Neuronal stem cell (in vitro differentiated cells): Measurements from ENCODE around the gene OR10A2.

ENCODE experiments used
- DNase-seq: peaks from one replicate; pipeline ENCODE4 v3.0.0-alpha.2; 2013; ENCODE audit warnings: low spot score
- H2AFZ ChIP-seq: one replicate; pipeline ENCODE4 v1.6.1; 2013; ENCODE audit warnings: mild to moderate bottlenecking, low read length, inconsistent platforms
- H2AK5ac ChIP-seq: 2 replicates; pipeline ENCODE4 v1.6.1; 2013; ENCODE audit warnings: low read depth, mild to moderate bottlenecking, inconsistent platforms, low read length, moderate library complexity, mixed read lengths
- H2BK120ac ChIP-seq: 2 replicates; pipeline ENCODE4 v1.6.1; 2013; ENCODE audit warnings: low read depth, mild to moderate bottlenecking, inconsistent platforms, low read length, moderate library complexity, mixed read lengths
- H2BK12ac ChIP-seq: one replicate; pipeline ENCODE4 v1.6.1; 2013; ENCODE audit warnings: low read length, inconsistent platforms
- H2BK15ac ChIP-seq: 2 replicates; pipeline ENCODE4 v1.6.1; 2013; ENCODE audit warnings: mild to moderate bottlenecking, low read length, inconsistent platforms, mixed read lengths
- H2BK5ac ChIP-seq: one replicate; pipeline ENCODE4 v1.6.1; 2013; ENCODE audit warnings: inconsistent platforms, mild to moderate bottlenecking, low read length, moderate library complexity
- H3K14ac ChIP-seq: one replicate; pipeline ENCODE4 v1.6.1; 2013; ENCODE audit warnings: low read length, inconsistent platforms
- H3K18ac ChIP-seq: 2 replicates; pipeline ENCODE4 v1.6.1; 2013; ENCODE audit warnings: low read length, inconsistent platforms
- H3K23ac ChIP-seq: 2 replicates; pipeline ENCODE4 v1.6.1; 2013; ENCODE audit warnings: low read depth, mild to moderate bottlenecking, mixed read lengths, low read length, inconsistent platforms; ENCODE audit not compliant: poor library complexity
- H3K27ac ChIP-seq: replicated peaks from 3 replicates; pipeline ENCODE4 v1.5.1; 2013; ENCODE audit warnings: low read length, inconsistent platforms
- H3K27me3 ChIP-seq, 3 experiments: 2 replicates each; pipeline ENCODE4 v1.6.1; 2013; ENCODE audit warnings: low read length in 3 of 3, mild to moderate bottlenecking in 2 of 3, inconsistent platforms in 1 of 3, low read depth in 1 of 3, mixed read lengths in 1 of 3, moderate library complexity in 1 of 3; ENCODE audit not compliant: control insufficient read depth in 3 of 3, insufficient read depth in 3 of 3
- H3K36me3 ChIP-seq, 2 donors: replicated peaks in 1 of 2; 2 replicates each; pipeline ENCODE4 v1.6.1; 2013; ENCODE audit warnings: low read length in 2 of 2; ENCODE audit not compliant: control insufficient read depth in 2 of 2, insufficient read depth in 2 of 2
- H3K4ac ChIP-seq: 2 replicates; pipeline ENCODE4 v1.6.1; 2013; ENCODE audit warnings: inconsistent platforms, mild to moderate bottlenecking, low read length, moderate library complexity
- H3K4me1 ChIP-seq, 2 donors: 1 replicate in 1 of 2; 2 replicates in 1 of 2; pipeline ENCODE4 v1.6.1; 2013; ENCODE audit warnings: low read length in 2 of 2, low read depth in 1 of 2; ENCODE audit not compliant: control insufficient read depth in 2 of 2, insufficient read depth in 1 of 2
- H3K4me2 ChIP-seq: one replicate; pipeline ENCODE4 v1.6.1; 2013; ENCODE audit warnings: mild to moderate bottlenecking, low read length, inconsistent platforms; ENCODE audit not compliant: insufficient read depth, poor library complexity, severe bottlenecking
- H3K4me3 ChIP-seq, 2 donors: 2 replicates each; pipeline ENCODE4 v1.5.1; 2013; ENCODE audit warnings: low read length in 2 of 2, mild to moderate bottlenecking in 2 of 2, inconsistent platforms in 1 of 2, moderate library complexity in 1 of 2
- H3K79me1 ChIP-seq: one replicate; pipeline ENCODE4 v1.6.1; 2013; ENCODE audit warnings: low read depth, mild to moderate bottlenecking, inconsistent platforms, low read length, moderate library complexity
- H3K9ac ChIP-seq: one replicate; pipeline ENCODE4 v1.6.1; 2013; ENCODE audit warnings: mild to moderate bottlenecking, low read depth, low read length, inconsistent platforms; ENCODE audit not compliant: poor library complexity
- H3K9me3 ChIP-seq, 2 donors: replicated peaks in 1 of 2; 2 replicates each; pipeline versions ENCODE3 to v1.6.1; 2013; ENCODE audit warnings: low read length in 2 of 2, mild to moderate bottlenecking in 2 of 2, inconsistent platforms in 1 of 2, low read depth in 1 of 2, mixed read lengths in 1 of 2, moderate library complexity in 1 of 2; ENCODE audit not compliant: control insufficient read depth in 2 of 2, insufficient read depth in 1 of 2
- H4K8ac ChIP-seq: one replicate; pipeline ENCODE4 v1.6.1; 2013; ENCODE audit warnings: low read depth, mild to moderate bottlenecking, inconsistent platforms, low read length, moderate library complexity
- H4K91ac ChIP-seq: one replicate; pipeline ENCODE4 v1.6.1; 2013; ENCODE audit warnings: low read length, low read depth, mild to moderate bottlenecking, inconsistent platforms; ENCODE audit not compliant: poor library complexity
- WGBS, 2 donors: extraction: QIAGEN DNeasy Blood & Tissue Kit; methylation state at CpG; one replicate each; pipeline ENCODE4 v1.1.7; 2013; ENCODE audit warnings: missing lambda C conversion rate in 2 of 2, mixed read lengths in 1 of 2; ENCODE audit not compliant: insufficient read length in 2 of 2, insufficient replicate concordance in 1 of 2; ENCODE audit errors: extremely low coverage in 2 of 2; 5-methylcytosine and 5-hydroxymethylcytosine counted together

Gene OR10A2

GRCh38 chr11:6888830-6889229, 26.0 kb downstream of the OR10A2 start:
- Histone ChIP-seq H2BK120ac (no peak overlapping the region), H2BK15ac (no peak overlapping the region), H3K4me1 (no peaks in the 10 kb centered on the region), H3K27me3 (no peaks in the 10 kb centered on the region), H3K4me2 (no peak overlapping the region), H3K14ac (no peak overlapping the region), H2BK12ac (no peak overlapping the region), H2AFZ (no peak overlapping the region), H2BK5ac (no peak overlapping the region), H3K9me3 (no peaks in the 10 kb centered on the region), H3K4ac (no peak overlapping the region), H4K8ac (no peak overlapping the region), H3K4me3 (no peak overlapping the region), H3K23ac (no peak overlapping the region), H3K9ac (no peak overlapping the region), H3K36me3 (no peaks in the 10 kb centered on the region), H3K18ac (no peak overlapping the region), H4K91ac (no peak overlapping the region), H2AK5ac (no peak overlapping the region), H3K27ac (no peak overlapping the region), H3K79me1 (no peaks in the 10 kb centered on the region)
- WGBS, 2 donors = no CpG with 5 or more reads among the region's 4 CpGs
- no peak for DNase-seq

DNA sequence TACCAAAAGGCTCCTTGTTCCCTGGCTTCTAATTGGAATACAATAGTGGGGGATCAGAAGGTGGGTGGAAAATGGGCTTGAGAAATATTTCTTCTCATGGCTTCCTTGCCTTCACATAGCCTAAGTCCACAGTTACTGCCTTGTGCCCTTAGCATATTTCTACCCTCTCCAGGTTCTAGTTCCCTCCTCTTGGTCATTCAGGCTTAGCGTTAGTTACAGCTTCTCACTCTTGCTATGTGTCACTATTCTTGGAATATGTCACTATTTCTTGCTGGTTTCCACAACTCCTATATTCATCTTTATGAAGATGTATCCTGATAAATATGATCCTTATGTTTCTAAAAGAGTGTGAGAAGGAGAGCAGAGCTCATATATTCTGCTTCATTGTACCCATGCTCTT, 27.0 kb downstream of the OR10A2 start:
- Histone ChIP-seq H3K36me3 (no peaks in the 10 kb centered on the region), H2BK15ac (no peak overlapping the region), H2BK5ac (no peak overlapping the region), H2BK12ac (no peak overlapping the region), H3K79me1 (no peaks in the 10 kb centered on the region), H3K4me1 (no peaks in the 10 kb centered on the region), H2BK120ac (no peak overlapping the region), H3K27ac (no peak overlapping the region), H3K14ac (no peak overlapping the region), H3K4me3 (no peak overlapping the region), H3K23ac (no peak overlapping the region), H4K91ac (no peak overlapping the region), H3K18ac (no peak overlapping the region), H4K8ac (no peak overlapping the region), H3K9ac (no peak overlapping the region), H3K9me3 (no peaks in the 10 kb centered on the region), H3K4ac (no peak overlapping the region), H3K27me3 (no peaks in the 10 kb centered on the region), H3K4me2 (no peak overlapping the region), H2AK5ac (no peak overlapping the region), H2AFZ (no peak overlapping the region)
- whole genome bisulfite sequencing, 2 donors = no CpG with 5 or more reads among the region's 1 CpG
- no peak for DNase-seq

- Histone ChIP-seq H3K79me1 (no peaks in the 10 kb centered on the region), H3K4me1 (no peaks in the 10 kb centered on the region), H4K8ac (no peak within 1 kb of the TSS), H3K4ac (no peak within 1 kb of the TSS), H3K4me2 (no peak within 1 kb of the TSS), H2BK12ac (no peak within 1 kb of the TSS), H3K14ac (no peak within 1 kb of the TSS), H2BK15ac (no peak within 1 kb of the TSS), H2AK5ac (no peak within 1 kb of the TSS), H3K27ac (no peak within 1 kb of the TSS), H2AFZ (no peak within 1 kb of the TSS), H3K23ac (no peak within 1 kb of the TSS), H2BK5ac (no peak within 1 kb of the TSS), H3K36me3 (no peaks in the 10 kb centered on the region), H3K27me3 (no peaks in the 10 kb centered on the region), H3K9me3 (no peaks in the 10 kb centered on the region), H2BK120ac (no peak within 1 kb of the TSS), H3K9ac (no peak within 1 kb of the TSS), H3K4me3 (no peak within 1 kb of the TSS), H4K91ac (no peak within 1 kb of the TSS), H3K18ac (no peak within 1 kb of the TSS)
- WGBS, 2 donors = no CpG with 5 or more reads among the region's 2 CpGs
- no peak for DNase-seq
Measured at GRCh38 chr11:6892400-6892799, 29.5 kb downstream of the OR10A2 start, which contains the start of gene OR2D2. OR2D2 (minus strand) TSS chr11:6892500; CDS start chr11:6892500, 0 bp downstream.

- Histone ChIP-seq H3K9ac (no peak overlapping the region), H2BK12ac (no peak overlapping the region), H2BK5ac (no peak overlapping the region), H2BK120ac (no peak overlapping the region), H3K14ac (no peak overlapping the region), H3K27ac (no peak overlapping the region), H3K18ac (no peak overlapping the region), H3K4me1 (no peaks in the 10 kb centered on the region), H3K4me2 (no peak overlapping the region), H3K4me3 (no peak overlapping the region), H4K91ac (no peak overlapping the region), H4K8ac (no peak overlapping the region), H3K27me3 (no peaks in the 10 kb centered on the region), H3K9me3 (no peaks in the 10 kb centered on the region), H3K36me3 (no peaks in the 10 kb centered on the region), H2AFZ (no peak overlapping the region), H3K79me1 (no peaks in the 10 kb centered on the region), H3K4ac (no peak overlapping the region), H3K23ac (no peak overlapping the region), H2BK15ac (no peak overlapping the region), H2AK5ac (no peak overlapping the region)
- DNase-seq = no peak
Measured at GRCh38 chr11:6894097-6894496, 31.2 kb downstream of the OR10A2 start.
